Neuron (in vitro differentiated cells): ENCODE results near the gene TMC2.
"Not testable (repeated sequence)": the region's sequence is repeated elsewhere in the genome, so short reads cannot be mapped to it uniquely, and the experiment has no call there.

ENCODE experiments used
- H2AFZ ChIP-seq: one replicate; pipeline ENCODE4 v1.6.1; 2013; ENCODE audit warnings: low read depth, mild to moderate bottlenecking, inconsistent platforms, low read length, moderate library complexity
- H3K27me3 ChIP-seq: one replicate; pipeline ENCODE4 v1.6.1; 2013; ENCODE audit warnings: low read length; ENCODE audit not compliant: insufficient read depth
- H3K36me3 ChIP-seq: one replicate; pipeline ENCODE4 v1.6.1; 2013; ENCODE audit warnings: low read length; ENCODE audit not compliant: insufficient read depth
- H3K4me1 ChIP-seq: one replicate; pipeline ENCODE4 v1.6.1; 2013; ENCODE audit warnings: low read length; ENCODE audit not compliant: insufficient read depth
- H3K4me3 ChIP-seq: 2 replicates; pipeline ENCODE4 v1.5.1; 2013; ENCODE audit warnings: mild to moderate bottlenecking, low read length, moderate library complexity
- H3K9me3 ChIP-seq: one replicate; pipeline ENCODE4 v1.6.1; 2013; ENCODE audit warnings: low read length

Gene TMC2

GRCh38 chr20:2536560-2536986, at the start of gene TMC2:
TSS of gene TMC2 (plus strand) at chr20:2536573. CDS start at chr20:2536622, 49 bp downstream.
- Histone ChIP-seq H2AFZ (no peak within 1 kb of the TSS), H3K4me3 (no peak within 1 kb of the TSS), H3K27me3 (peaks cover 20% of the 10 kb centered on the region), H3K36me3 (no peaks in the 10 kb centered on the region), H3K4me1 (peaks cover 9% of the 10 kb centered on the region), H3K9me3 (no peaks in the 10 kb centered on the region)

GRCh38 chr20:2502808-2503384, 33.5 kb upstream of the TMC2 start:
- not testable (repeated sequence) for H2AFZ ChIP-seq, H3K27me3 ChIP-seq, H3K9me3 ChIP-seq, H3K4me1 ChIP-seq, H3K4me3 ChIP-seq
- H3K36me3 ChIP-seq = peaks cover 22% of the 10 kb centered on the region

- H3K9me3 ChIP-seq, H3K4me1 ChIP-seq, H3K4me3 ChIP-seq, H3K27me3 ChIP-seq, H2AFZ ChIP-seq: not testable (repeated sequence)
- peaks cover 11% of the 10 kb centered on the region for H3K36me3 ChIP-seq
Observed at GRCh38 chr20:2504803-2505202, 31.6 kb upstream of the TMC2 start.

GRCh38 chr20:2506426-2506825, 29.9 kb upstream of the TMC2 start:
- not testable (repeated sequence) for H3K36me3 ChIP-seq, H2AFZ ChIP-seq, H3K27me3 ChIP-seq, H3K4me3 ChIP-seq, H3K4me1 ChIP-seq, H3K9me3 ChIP-seq

- H3K27me3 ChIP-seq = no peaks in the 10 kb centered on the region
- peaks cover 6% of the 10 kb centered on the region for H3K4me1 ChIP-seq
- no peak overlapping the region for H2AFZ ChIP-seq
- H3K4me3 ChIP-seq = peak overlapping the region; percentile 59
- H3K9me3 ChIP-seq = no peaks in the 10 kb centered on the region
- H3K36me3 ChIP-seq = no peaks in the 10 kb centered on the region
Observed at GRCh38 chr20:2507464-2507863, 28.9 kb upstream of the TMC2 start.

GRCh38 chr20:2507875-2508630, 28.3 kb upstream of the TMC2 start:
- Histone ChIP-seq H3K27me3 (no peaks in the 10 kb centered on the region), H2AFZ (peak overlapping the region; percentile 67), H3K9me3 (no peaks in the 10 kb centered on the region), H3K4me3 (peak overlapping the region; percentile 59), H3K36me3 (no peaks in the 10 kb centered on the region), H3K4me1 (peaks cover 6% of the 10 kb centered on the region)

GRCh38 chr20:2508631-2509467, 27.5 kb upstream of the TMC2 start, which contains the start of gene ZNF343:
TSS of gene ZNF343 (minus strand) at chr20:2508915. CDS start at chr20:2493895, 15,020 bp downstream.
- Histone ChIP-seq H3K36me3 (no peaks in the 10 kb centered on the region), H3K27me3 (no peaks in the 10 kb centered on the region), H3K4me3 (peak within 1 kb of the TSS; percentile 59), H3K9me3 (no peaks in the 10 kb centered on the region), H2AFZ (peak within 1 kb of the TSS; percentile 67), H3K4me1 (peaks cover 6% of the 10 kb centered on the region)

- Histone ChIP-seq H3K36me3 (no peaks in the 10 kb centered on the region), H3K9me3 (no peaks in the 10 kb centered on the region), H2AFZ (peak overlapping the region; percentile 67), H3K27me3 (no peaks in the 10 kb centered on the region), H3K4me3 (peak overlapping the region; percentile 59), H3K4me1 (peaks cover 6% of the 10 kb centered on the region)
Observed at GRCh38 chr20:2509468-2509781, 26.9 kb upstream of the TMC2 start.

GRCh38 chr20:2509794-2510193, 26.6 kb upstream of the TMC2 start:
- Histone ChIP-seq H3K4me3 (peak overlapping the region; percentile 59), H3K9me3 (no peaks in the 10 kb centered on the region), H3K36me3 (no peaks in the 10 kb centered on the region), H3K27me3 (no peaks in the 10 kb centered on the region), H3K4me1 (peaks cover 6% of the 10 kb centered on the region), H2AFZ (no peak overlapping the region)

- H3K27me3 ChIP-seq = no peaks in the 10 kb centered on the region
- no peak overlapping the region for H2AFZ ChIP-seq
- no peaks in the 10 kb centered on the region for H3K36me3 ChIP-seq
- H3K4me1 ChIP-seq = no peaks in the 10 kb centered on the region
- H3K4me3 ChIP-seq = no peak overlapping the region
- no peaks in the 10 kb centered on the region for H3K9me3 ChIP-seq
Observed at GRCh38 chr20:2515203-2515602, 21.2 kb upstream of the TMC2 start.

- Histone ChIP-seq H3K4me1 (no peaks in the 10 kb centered on the region), H3K9me3 (no peaks in the 10 kb centered on the region), H3K36me3 (no peaks in the 10 kb centered on the region), H3K27me3 (no peaks in the 10 kb centered on the region), H3K4me3 (no peak overlapping the region), H2AFZ (no peak overlapping the region)
Observed at GRCh38 chr20:2516399-2516798, 20.0 kb upstream of the TMC2 start.

- Histone ChIP-seq H3K4me1 (no peaks in the 10 kb centered on the region), H3K9me3 (no peaks in the 10 kb centered on the region), H3K4me3 (no peak overlapping the region), H3K36me3 (no peaks in the 10 kb centered on the region), H3K27me3 (no peaks in the 10 kb centered on the region), H2AFZ (no peak overlapping the region)
Observed at GRCh38 chr20:2518096-2518495, 18.3 kb upstream of the TMC2 start.

- Histone ChIP-seq H2AFZ (no peak overlapping the region), H3K27me3 (no peaks in the 10 kb centered on the region), H3K4me3 (no peak overlapping the region), H3K36me3 (no peaks in the 10 kb centered on the region), H3K9me3 (no peaks in the 10 kb centered on the region), H3K4me1 (no peaks in the 10 kb centered on the region)
Observed at GRCh38 chr20:2518558-2518957, 17.8 kb upstream of the TMC2 start.
